Gastroesophageal sphincter (tissue), 4 donors: Measurements from ENCODE around the gene TXNRD1. TPM values are rescaled to one million over a fixed set of nuclear protein-coding genes. Genes with fewer than 3 reads are reported as not detected.
A peak's percentile ranks its signal among the peaks of the same experiment; 100 is the strongest.

ENCODE experiments used
- ATAC-seq: fragments of 150-250 bp; one replicate; pipeline ENCODE4 v1.9.1; 2016; ENCODE audit warnings: mild to moderate bottlenecking, moderate library complexity
- H3K27ac ChIP-seq, 4 donors: fragments of 200-600 bp; sonication (generic) in 3 of 4; 1 replicate in 3 of 4; 2 replicates in 1 of 4; pipeline ENCODE4 v1.5.1; 2016 to 2019
- H3K27me3 ChIP-seq: fragments of 200-600 bp; sonication (generic); one replicate; pipeline ENCODE4 v1.5.1; 2019
- H3K36me3 ChIP-seq, 2 donors: fragments of 200-600 bp; sonication (generic); one replicate each; pipeline ENCODE4 v1.5.1; 2019; ENCODE audit warnings: control low read depth in 1 of 2
- H3K4me1 ChIP-seq, 3 donors: fragments of 200-600 bp; sonication (generic); 1 replicate in 2 of 3; 2 replicates in 1 of 3; pipeline ENCODE4 v1.5.1; 2016 to 2019; ENCODE audit warnings: control low read depth in 2 of 3
- H3K4me3 ChIP-seq, 2 donors: fragments of 200-600 bp; sonication (generic); one replicate each; pipeline ENCODE4 v1.5.1; 2019; ENCODE audit warnings: mild to moderate bottlenecking in 1 of 2, moderate library complexity in 1 of 2
- H3K9me3 ChIP-seq, 3 donors: fragments of 200-600 bp; sonication (generic); one replicate each; pipeline ENCODE4 v1.5.1; 2017 to 2019; ENCODE audit warnings: control low read depth in 2 of 3
- EP300 ChIP-seq: sonication (generic); formaldehyde crosslinking; IDR thresholded peaks from one replicate; pipeline ENCODE4 v1.6.1; 2017; ENCODE audit warnings: antibody characterized with exemption, mild to moderate bottlenecking
- POLR2A ChIP-seq, 2 donors: fragments of 450-650 bp; IDR thresholded peaks; one replicate each; pipeline ENCODE4 v1.6.1; 2017; ENCODE audit warnings: antibody characterized with exemption in 2 of 2, mild to moderate bottlenecking in 2 of 2, moderate library complexity in 1 of 2
- POLR2AphosphoS5 ChIP-seq: sonication (generic); formaldehyde crosslinking; IDR thresholded peaks from one replicate; pipeline ENCODE4 v1.6.1; 2017; ENCODE audit warnings: antibody characterized with exemption
- WGBS, 2 donors: methylation state at CpG; one replicate each; pipeline ENCODE4 v1.1.5; 2018; ENCODE audit warnings: low coverage in 1 of 2; 5-methylcytosine and 5-hydroxymethylcytosine counted together
- total RNA-seq, 4 donors: library from RNA; depleted of rRNA; stranded (reverse); fragments of >200 nt; gene quantifications; one replicate each; pipeline ENCODE4 v1.1.0, GENCODE V29; 2016
- TF ChIP-seq, protein P1 (sequence below), 4 experiments: fragments of 200-600 bp in 2 of 4; fragments of 450-650 bp in 2 of 4; sonication (generic) in 1 of 4; IDR thresholded peaks; one replicate each; pipeline ENCODE4 v1.5.1; 2017 to 2019; ENCODE audit warnings: antibody characterized with exemption in 4 of 4, mild to moderate bottlenecking in 2 of 4, moderate library complexity in 2 of 4

TXNRD1 gene
- total RNA-seq, 4 donors from 2014 or later: 230 to 458 (median 305) TPM

DNA sequence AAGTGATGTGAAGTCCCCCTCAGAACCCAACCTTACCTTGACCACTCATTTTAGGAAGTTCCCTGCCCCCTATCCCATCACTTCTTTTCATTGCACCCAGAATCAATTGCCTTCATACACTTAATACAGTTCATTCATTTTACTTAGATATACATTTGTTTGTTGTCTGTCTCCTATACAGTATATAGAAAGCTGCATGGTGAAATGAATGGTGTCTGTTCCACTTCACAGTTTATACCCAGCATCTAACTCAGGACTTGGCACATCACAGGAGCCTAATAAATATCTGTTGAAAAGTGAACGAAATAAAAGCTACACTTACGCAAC lies 38.3 kb upstream of the TXNRD1 start:
- ATAC-seq: no peak
- no peak for TF ChIP-seq POLR2A (IDR thresholded peaks at IDR 0.05)
- TF ChIP-seq, protein P1, sequence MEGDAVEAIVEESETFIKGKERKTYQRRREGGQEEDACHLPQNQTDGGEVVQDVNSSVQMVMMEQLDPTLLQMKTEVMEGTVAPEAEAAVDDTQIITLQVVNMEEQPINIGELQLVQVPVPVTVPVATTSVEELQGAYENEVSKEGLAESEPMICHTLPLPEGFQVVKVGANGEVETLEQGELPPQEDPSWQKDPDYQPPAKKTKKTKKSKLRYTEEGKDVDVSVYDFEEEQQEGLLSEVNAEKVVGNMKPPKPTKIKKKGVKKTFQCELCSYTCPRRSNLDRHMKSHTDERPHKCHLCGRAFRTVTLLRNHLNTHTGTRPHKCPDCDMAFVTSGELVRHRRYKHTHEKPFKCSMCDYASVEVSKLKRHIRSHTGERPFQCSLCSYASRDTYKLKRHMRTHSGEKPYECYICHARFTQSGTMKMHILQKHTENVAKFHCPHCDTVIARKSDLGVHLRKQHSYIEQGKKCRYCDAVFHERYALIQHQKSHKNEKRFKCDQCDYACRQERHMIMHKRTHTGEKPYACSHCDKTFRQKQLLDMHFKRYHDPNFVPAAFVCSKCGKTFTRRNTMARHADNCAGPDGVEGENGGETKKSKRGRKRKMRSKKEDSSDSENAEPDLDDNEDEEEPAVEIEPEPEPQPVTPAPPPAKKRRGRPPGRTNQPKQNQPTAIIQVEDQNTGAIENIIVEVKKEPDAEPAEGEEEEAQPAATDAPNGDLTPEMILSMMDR (IDR thresholded peaks at IDR 0.05): no peak
- no peak for TF ChIP-seq EP300
- no peak for TF ChIP-seq POLR2AphosphoS5
- no peaks in the 10 kb centered on the region for H3K27me3 ChIP-seq
- no peak overlapping the region for H3K4me3 ChIP-seq
- H3K36me3 ChIP-seq: no peaks in the 10 kb centered on the region
- WGBS, 2 donors: 21 to 27% methylated on average over 2 of the region's 2 CpGs
- H3K27ac ChIP-seq: peak overlapping the region in 3 of 4 donors; percentile 81 to 86 (median 86)
- H3K9me3 ChIP-seq: no peaks in the 10 kb centered on the region
- H3K4me1 ChIP-seq: peaks cover 20 to 56% (median 34%) of the 10 kb centered on the region in 3 donors

DNA sequence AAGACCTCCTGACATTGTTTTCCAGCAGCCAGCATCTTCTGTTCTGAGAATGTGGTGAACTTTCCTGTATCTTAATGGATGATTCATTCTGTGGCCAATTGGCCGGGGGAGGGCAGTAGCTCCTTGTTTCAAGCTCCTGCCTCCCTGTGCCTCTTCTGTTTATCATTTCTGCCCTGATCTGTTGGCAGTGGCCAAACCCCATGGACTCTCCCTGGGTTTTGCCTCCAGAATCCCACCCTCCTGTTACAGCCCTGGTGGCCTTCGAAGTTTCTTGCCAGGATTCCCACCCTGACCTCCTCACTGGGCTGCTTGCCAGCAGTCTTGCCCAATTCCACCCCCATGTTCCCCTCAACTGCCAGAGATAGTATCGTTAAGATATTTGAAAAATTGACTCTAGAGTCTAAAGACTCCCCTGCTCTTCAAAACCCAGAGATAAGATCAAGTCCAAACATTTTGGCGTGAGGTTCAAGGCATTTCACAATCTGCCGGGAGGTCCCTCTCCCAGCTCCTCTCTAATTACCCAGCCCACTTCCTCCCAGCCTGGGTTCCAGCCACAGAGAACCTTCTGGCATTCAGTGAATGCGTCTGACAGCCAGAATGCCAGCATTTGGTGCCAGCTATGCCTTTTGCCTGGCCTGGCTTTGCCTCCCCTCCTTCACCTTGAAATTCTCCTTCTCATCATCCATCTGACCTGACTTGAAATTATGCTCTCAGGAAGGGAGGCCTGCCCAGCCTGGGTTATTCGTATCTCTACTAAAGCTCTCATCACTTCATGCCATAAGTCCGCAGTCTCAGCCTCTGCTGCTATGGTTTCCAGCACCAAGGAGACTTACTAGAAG lies 37.7 kb upstream of the TXNRD1 start:
- Histone ChIP-seq H3K27me3 (no peaks in the 10 kb centered on the region), H3K4me1 (peaks cover 25 to 62% (median 40%) of the 10 kb centered on the region in 3 donors), H3K36me3 (no peaks in the 10 kb centered on the region), H3K27ac (peak overlapping the region; percentile 67 to 86 (median 84)), H3K9me3 (no peaks in the 10 kb centered on the region), H3K4me3 (no peak overlapping the region)
- 29 to 55% methylated on average over 6 of the region's 8 CpGs for WGBS, 2 donors
- peak; percentile 89 for ATAC-seq
- TF ChIP-seq POLR2A (IDR thresholded peaks at IDR 0.05): no peak
- TF ChIP-seq POLR2AphosphoS5: peak; percentile 99
- TF ChIP-seq, protein P1 (IDR thresholded peaks at IDR 0.05): peak in 2 of 4 experiments; percentile 11 to 56
- TF ChIP-seq EP300: no peak

DNA sequence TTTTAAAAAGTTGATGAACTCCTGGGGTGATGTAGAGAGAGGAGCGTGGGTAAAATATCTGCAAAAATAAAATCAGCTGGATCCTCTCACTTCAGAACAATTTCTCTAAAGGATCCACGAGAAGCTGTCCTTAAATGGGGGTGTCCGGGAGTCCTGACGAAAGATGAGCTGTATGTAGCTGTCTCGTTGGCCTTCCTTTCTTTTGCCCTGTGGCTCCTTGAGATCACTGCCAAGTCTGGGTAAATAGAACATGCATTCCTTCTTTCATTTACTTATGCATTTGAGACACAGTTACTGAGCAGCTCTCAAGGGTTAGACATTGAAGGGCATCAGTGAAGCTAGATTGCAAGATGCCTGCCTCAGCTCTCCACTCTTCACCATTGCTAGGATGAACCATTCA lies 35.2 kb upstream of the TXNRD1 start:
- peaks cover 25 to 71% (median 42%) of the 10 kb centered on the region in 3 donors for H3K4me1 ChIP-seq
- TF ChIP-seq POLR2AphosphoS5 (no peak), POLR2A (IDR thresholded peaks at IDR 0.05) (no peak), EP300 (no peak)
- TF ChIP-seq, protein P1 (IDR thresholded peaks at IDR 0.05): no peak
- H3K27me3 ChIP-seq: no peaks in the 10 kb centered on the region
- H3K4me3 ChIP-seq: no peak overlapping the region
- H3K36me3 ChIP-seq: no peaks in the 10 kb centered on the region
- WGBS, 2 donors: 30 to 64% methylated on average over 5 of the region's 5 CpGs
- H3K9me3 ChIP-seq: peaks cover 0 to 13% (median 0%) of the 10 kb centered on the region in 3 donors
- peak overlapping the region; percentile 41 to 86 (median 84) for H3K27ac ChIP-seq
- no peak for ATAC-seq

DNA sequence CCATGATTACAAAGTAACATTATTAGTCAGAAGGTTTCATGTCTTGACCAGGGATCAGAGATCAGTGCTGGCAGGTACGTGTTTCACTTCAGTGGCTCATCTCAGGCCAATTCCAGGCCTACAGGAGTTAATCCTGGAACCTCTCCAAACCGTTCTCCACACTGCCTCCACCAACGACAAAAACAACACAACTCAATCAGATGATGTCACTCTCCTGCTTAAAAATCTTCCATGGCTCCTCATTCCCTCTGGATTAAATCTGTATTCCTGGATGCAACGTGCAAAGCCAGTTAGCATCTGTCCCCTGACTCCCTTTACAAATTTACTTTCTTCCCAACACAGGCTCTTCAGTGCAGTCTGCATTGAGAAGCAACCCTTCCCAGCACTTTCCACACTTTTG lies 34.3 kb upstream of the TXNRD1 start:
- peak; percentile 65 for TF ChIP-seq POLR2AphosphoS5
- no peak for TF ChIP-seq POLR2A (IDR thresholded peaks at IDR 0.05)
- 18 to 60% methylated on average over 1 to 4 of the region's 4 CpGs for WGBS, 2 donors
- Histone ChIP-seq H3K27me3 (no peaks in the 10 kb centered on the region), H3K9me3 (peaks cover 0 to 13% (median 0%) of the 10 kb centered on the region in 3 donors), H3K36me3 (no peaks in the 10 kb centered on the region), H3K4me3 (no peak overlapping the region), H3K27ac (peak overlapping the region; percentile 62 to 86 (median 84)), H3K4me1 (peaks cover 25 to 81% (median 42%) of the 10 kb centered on the region in 3 donors)
- ATAC-seq: no peak

DNA sequence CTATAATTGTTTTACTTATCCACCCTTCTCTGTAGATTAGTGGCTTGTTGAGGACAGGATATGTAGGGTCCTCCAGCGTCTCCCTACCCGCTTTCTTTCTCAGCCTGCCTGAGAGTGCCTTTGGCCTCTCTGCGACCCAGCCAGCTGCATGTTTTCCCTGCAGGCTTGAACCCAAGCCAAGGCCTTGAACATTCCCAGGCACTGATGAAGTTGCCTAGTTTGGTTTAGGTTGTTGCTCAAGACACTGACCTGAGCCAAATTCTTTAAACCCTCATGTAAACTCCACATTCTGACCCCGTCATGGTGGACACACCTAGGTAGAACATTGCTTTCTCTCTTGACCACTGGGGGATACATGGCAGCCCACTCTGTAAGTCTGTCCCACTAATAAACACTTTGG lies 33.4 kb upstream of the TXNRD1 start:
- TF ChIP-seq POLR2AphosphoS5 (peak; percentile 98), POLR2A (IDR thresholded peaks at IDR 0.05) (no peak)
- TF ChIP-seq, protein P1 (IDR thresholded peaks at IDR 0.05): peak in 2 of 4 experiments; percentile 14 to 38
- ATAC-seq: peak; percentile 82
- Histone ChIP-seq H3K36me3 (no peaks in the 10 kb centered on the region), H3K4me1 (peaks cover 21 to 73% (median 37%) of the 10 kb centered on the region in 3 donors), H3K4me3 (no peak overlapping the region), H3K9me3 (peaks cover 0 to 13% (median 0%) of the 10 kb centered on the region in 3 donors), H3K27ac (peak overlapping the region; percentile 62 to 86 (median 84)), H3K27me3 (no peaks in the 10 kb centered on the region)
- WGBS, 2 donors: 41 to 55% methylated on average over 2 to 4 of the region's 4 CpGs
